ENCODE results near the gene VEZF1.

DNA sequence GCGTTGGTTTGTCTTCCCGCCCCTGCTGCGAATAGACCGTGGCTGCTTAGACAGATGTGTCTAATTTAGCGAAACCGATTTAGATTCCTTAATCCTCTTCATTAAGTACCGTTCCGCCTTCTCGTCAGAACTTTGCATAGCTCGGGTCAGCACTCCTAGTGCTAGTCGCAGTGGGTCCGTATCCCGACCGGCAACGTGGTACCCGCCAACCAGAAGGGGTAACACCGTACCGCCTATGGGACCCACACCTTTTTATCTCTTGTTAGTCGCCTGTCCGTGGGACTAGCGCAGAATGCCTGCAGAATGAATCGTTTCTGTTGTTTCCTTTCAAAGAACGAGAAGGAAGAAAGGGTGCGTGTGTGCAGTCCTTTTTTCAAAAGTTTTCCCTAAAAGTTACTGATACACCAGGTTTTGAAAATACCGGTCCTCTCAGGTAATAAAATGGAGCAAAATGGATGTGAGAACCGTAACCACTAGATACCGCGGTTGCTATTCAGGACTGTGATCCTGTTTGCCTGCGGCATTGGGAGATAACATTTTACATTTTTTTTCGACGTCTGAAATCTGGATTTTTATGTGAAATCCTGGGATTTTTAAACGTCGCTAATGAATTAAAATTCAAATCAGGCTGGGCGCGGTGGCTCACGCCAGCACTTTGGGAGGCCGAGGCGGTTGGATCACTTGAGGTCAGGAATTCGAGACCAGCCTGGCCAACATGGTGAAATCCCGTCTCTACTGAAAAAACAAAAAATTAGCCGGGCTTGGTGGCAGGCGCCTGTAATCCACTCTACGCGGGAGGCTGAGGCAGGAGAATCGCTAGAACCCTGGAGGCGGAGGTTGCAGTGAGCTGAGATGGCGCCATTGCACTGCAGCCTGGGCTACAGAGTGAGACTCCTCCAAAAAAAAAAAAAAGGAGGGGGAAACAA is 20.0 kb upstream of the VEZF1 start:
- TF ChIP-seq, protein P1, sequence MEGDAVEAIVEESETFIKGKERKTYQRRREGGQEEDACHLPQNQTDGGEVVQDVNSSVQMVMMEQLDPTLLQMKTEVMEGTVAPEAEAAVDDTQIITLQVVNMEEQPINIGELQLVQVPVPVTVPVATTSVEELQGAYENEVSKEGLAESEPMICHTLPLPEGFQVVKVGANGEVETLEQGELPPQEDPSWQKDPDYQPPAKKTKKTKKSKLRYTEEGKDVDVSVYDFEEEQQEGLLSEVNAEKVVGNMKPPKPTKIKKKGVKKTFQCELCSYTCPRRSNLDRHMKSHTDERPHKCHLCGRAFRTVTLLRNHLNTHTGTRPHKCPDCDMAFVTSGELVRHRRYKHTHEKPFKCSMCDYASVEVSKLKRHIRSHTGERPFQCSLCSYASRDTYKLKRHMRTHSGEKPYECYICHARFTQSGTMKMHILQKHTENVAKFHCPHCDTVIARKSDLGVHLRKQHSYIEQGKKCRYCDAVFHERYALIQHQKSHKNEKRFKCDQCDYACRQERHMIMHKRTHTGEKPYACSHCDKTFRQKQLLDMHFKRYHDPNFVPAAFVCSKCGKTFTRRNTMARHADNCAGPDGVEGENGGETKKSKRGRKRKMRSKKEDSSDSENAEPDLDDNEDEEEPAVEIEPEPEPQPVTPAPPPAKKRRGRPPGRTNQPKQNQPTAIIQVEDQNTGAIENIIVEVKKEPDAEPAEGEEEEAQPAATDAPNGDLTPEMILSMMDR (conservative IDR thresholded peaks at IDR 0.05 in 1 of 2, IDR thresholded peaks at IDR 0.05 in 1 of 2; ENCODE audit: low read depth in 1 of 2, low read length in 2 of 2), result no peak
- TF ChIP-seq EZH2 (IDR thresholded peaks at IDR 0.05; ENCODE audit: low read length, missing control alignments), result no peak
